Cortex of kidney (tissue), 1 donor: Measurements from ENCODE around the gene SASH1.

Experiments
- DNase-seq: peaks from one replicate; lab custom pipeline; 2025; lab: John Stamatoyannopoulos, UW

Gene SASH1

GRCh38 chr6:148497257-148497656, 154.6 kb downstream of the SASH1 start:
- no peak for DNase-seq

GRCh38 chr6:148497717-148498116, 155.1 kb downstream of the SASH1 start:
- DNase-seq: no peak

GRCh38 chr6:148500402-148500801, 157.8 kb downstream of the SASH1 start:
- no peak for DNase-seq

GRCh38 chr6:148501178-148501590, 158.5 kb downstream of the SASH1 start:
- DNase-seq: no peak

GRCh38 chr6:148502083-148502772, 159.6 kb downstream of the SASH1 start:
- DNase-seq: no peak

GRCh38 chr6:148502773-148503135, 160.1 kb downstream of the SASH1 start:
- DNase-seq: no peak

GRCh38 chr6:148503703-148504102, 161.1 kb downstream of the SASH1 start:
- no peak for DNase-seq

GRCh38 chr6:148507774-148508173, 165.1 kb downstream of the SASH1 start:
- no peak for DNase-seq

GRCh38 chr6:148508401-148509041, 165.9 kb downstream of the SASH1 start:
- DNase-seq: no peak

- DNase-seq: no peak
Measured at GRCh38 chr6:148509119-148509799, 166.6 kb downstream of the SASH1 start.

GRCh38 chr6:148509800-148510581, 167.4 kb downstream of the SASH1 start:
- DNase-seq: no peak

GRCh38 chr6:148513145-148514071, 170.8 kb downstream of the SASH1 start:
- no peak for DNase-seq

- DNase-seq: no peak
Measured at GRCh38 chr6:148514091-148514845, 171.6 kb downstream of the SASH1 start.

GRCh38 chr6:148516217-148516616, 173.6 kb downstream of the SASH1 start:
- DNase-seq: no peak

- no peak for DNase-seq
Measured at GRCh38 chr6:148516617-148517016, 174.0 kb downstream of the SASH1 start.

- no peak for DNase-seq
Measured at GRCh38 chr6:148517470-148517869, 174.8 kb downstream of the SASH1 start.

GRCh38 chr6:148518511-148519156, 176.0 kb downstream of the SASH1 start:
- DNase-seq: no peak

GRCh38 chr6:148520109-148520841, 177.6 kb downstream of the SASH1 start:
- DNase-seq: no peak

GRCh38 chr6:148521158-148521557, 178.5 kb downstream of the SASH1 start:
- no peak for DNase-seq
